T1000 (cell line): ENCODE measurements around the gene ZPBP2.
"Not testable (repeated sequence)": the region's sequence is repeated elsewhere in the genome, so short reads cannot be mapped to it uniquely, and the experiment has no call there.

ENCODE experiments used
- DNase-seq: peaks from one replicate; lab custom pipeline; 2025; ENCODE audit warnings: mixed read lengths; lab: John Stamatoyannopoulos, UW

ZPBP2 gene

DNA sequence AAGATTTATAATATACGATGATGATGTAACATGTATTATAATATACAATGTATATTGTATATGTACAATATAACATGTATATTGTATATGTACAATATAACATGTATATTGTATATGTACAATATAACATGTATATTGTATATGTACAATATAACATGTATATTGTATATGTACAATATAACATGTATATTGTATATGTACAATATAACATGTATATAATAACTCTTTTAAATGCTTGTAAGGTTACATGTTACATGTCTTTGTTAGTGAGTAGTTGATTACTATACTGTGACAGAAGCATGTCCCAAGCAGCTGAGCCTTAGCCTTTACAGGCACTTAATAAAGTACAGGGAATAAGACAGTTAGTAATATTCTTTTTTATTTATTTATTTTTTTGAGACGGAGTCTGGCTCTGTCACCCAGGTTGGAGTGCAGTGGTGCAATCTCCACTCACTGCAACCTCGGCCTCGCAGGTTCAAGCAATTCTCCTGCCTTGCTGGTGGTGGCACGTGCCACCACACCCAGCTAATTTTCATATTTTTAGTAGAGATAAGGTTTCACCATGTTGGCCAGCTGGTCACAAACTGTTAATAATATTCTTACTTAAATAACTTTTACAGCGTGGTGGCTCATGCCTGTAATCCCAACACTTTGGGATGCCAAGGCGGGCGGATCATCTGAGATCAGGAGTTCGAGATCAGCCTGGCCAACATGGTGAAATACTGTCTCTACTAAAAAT lies 11.9 kb upstream of the ZPBP2 start:
- not testable (repeated sequence) for DNase-seq

DNA sequence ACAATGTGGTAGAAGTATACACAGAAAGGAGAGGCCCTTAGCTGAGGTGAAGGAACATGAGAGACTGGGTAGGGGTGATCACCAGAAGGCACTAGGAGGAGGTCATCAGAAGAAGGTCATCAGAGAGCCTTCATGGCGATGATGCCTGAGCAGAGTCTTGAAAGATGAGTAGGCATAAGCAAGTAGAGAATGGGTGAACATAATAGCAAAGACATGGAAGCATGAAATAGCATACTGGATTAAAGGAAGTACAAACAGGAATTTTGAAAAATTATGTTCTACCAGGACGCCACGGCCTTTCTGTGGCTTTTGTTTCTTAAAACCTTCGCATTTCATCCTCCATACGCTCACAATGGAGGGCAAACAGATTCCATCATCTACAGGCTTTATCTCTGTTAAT lies 6.8 kb upstream of the ZPBP2 start:
- DNase-seq = no peak

DNA sequence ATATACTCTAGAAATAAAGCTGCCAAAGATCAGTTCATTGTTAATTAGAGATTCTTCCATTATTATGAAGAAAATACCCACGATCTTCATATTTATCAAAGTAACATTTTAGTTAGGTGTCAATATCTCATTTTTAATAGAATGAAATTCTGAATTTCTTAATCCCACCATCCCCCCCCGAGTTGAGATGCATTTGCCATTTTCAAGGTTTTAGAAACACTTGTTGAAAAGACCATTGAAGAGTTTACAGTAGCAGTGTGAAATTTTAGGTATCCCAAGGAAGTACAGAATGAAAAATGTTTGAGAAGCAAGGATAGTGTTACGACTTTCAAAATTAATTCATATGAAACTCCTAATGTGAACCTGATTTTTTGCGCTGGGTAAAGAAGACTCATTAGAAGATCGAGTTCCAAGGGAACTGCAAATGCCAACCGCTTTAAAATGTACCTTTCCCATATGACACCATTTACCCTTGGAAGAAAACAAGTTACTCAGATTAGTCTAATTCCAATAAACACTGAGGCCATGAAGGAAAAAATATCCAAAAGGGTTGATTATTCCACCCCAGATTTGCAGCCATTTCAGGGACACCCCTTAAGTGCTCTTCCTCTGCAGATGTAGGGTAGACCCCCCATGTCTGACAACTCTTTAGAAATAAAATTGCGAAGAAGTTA lies 4.6 kb upstream of the ZPBP2 start:
- DNase-seq = no peak

DNA sequence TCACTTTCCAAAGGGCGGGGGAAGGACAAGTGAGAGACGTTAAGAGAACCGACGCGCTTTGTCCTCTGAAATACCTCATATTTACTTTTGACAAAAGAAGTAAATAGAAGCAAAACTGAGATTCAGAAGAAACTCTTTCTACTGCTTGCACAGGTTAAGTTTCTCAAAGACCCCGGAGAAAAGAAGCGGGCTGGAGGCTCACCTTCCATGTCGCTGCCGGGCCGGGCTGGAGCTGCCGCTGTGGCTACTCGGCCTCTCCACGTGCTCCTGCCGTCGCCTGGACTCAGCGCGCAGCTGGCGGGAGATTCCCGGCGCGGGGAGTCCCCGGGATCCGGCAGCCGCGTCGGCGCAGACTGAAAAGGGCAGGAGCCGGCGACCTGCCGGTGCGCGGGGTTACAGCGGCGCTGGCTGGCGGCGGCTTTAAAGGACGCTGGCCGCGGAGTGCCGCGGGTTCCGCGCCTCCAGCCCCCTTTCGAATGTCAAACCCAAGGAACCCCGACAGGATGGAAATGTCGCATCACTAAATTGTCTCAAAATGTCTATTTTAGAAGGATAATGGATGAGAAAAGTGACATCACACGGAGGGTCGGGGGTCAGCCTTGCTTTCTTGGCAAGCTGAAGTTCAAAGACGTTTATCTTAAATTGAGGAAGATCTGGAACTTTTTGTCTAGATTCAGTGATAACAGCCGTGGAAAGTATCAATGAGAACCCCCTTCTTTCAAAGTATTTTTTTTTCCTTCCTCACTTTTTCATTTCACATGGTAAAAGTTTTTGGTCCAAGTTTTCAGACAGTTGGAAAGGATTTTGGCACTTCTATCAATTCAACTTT lies 3.9 kb upstream of the ZPBP2 start, which contains the start of gene IKZF3:
Gene IKZF3 (minus strand): TSS at position 395 of the 829 bp plus-strand sequence. CDS start 186 bp downstream, at position 209.
- no peak for DNase-seq

DNA sequence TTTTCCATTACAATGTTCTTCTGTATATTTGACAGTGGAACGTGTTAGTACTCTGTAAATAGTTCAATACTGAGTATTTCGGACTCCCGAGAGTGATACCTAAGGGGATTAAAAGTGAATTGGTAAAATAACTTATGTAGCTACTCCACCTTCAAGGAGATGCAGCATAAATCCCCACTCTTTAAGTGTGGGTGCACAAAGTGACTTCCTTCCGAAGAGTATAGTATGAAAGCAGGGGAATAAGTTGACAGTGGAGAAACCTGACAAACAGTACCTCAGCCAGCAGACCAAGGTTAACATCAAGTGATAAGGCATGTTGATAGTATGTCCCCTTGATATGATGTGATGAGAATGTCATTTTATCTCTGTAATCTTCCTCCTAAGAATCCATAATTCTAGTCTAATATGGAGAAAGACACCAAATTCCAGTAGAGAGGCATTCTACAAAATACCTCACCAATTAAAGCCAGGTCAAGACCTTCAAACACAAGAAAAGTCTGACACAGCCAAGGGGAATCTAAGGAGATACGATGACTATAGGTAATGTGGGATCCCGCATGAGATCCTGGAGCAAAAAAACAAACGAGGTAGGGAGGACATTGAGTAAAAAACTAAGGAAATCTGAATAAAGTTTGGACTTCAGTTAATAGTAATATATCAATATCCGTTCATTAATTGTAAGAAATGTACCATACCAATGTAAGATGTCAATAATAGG lies 1.8 kb upstream of the ZPBP2 start:
- no peak for DNase-seq

DNA sequence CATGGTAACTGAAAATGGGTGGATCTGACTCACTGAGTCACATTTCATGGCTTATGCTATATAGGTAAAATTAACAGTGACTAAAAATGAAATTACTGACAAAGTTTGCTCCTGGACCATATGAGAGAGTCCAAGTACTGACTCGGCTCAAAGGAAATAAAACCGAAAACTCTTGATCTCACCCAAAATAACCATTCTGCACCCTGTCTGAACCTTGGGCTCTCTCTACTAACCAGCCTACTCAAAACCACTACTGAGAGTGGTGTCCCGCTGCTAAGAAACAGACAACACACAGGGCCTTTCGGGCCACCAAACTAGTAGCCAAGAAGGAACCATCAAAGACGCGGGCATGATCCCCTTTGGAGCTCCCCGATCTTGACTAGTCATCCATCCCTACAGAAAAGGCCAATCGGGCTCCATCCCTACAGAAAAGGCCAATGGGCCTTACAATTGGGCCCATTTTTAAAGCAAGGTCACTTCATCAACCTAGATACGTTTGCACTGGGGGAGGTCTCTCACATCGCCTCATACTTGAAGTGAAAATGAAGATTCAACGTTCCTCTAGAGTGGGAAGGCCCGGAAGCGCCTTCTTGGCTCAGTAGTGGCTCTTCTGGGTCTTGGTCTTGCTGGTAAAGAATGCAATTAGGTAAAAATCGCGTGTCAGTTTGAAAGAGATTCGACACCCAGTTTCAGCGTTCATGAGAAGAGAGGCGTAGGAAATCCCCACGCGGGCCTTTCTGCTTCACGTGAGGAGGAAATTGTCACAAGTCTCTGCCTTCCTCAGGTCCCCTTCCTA lies 720 bp upstream of the ZPBP2 start:
- no peak for DNase-seq

DNA sequence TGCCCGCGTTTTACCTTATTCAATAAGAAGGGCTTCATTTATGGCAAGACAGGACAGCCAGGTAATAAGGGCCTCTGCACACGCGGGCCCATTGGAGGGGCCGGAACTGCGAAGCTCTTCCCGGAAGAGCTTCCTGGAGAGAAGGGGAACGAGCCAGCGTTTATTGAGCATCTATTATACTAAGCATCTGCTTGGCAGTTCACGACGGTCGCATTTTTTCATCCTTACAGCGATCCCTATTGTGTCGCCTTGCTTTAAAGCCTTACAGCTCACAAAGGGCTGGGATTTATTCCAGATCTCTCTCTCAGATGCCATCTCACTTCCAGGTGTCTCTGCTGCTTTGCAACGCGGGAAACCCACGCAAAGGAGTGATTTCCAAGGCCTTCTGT lies 546 bp downstream of the ZPBP2 start:
- DNase-seq = no peak

DNA sequence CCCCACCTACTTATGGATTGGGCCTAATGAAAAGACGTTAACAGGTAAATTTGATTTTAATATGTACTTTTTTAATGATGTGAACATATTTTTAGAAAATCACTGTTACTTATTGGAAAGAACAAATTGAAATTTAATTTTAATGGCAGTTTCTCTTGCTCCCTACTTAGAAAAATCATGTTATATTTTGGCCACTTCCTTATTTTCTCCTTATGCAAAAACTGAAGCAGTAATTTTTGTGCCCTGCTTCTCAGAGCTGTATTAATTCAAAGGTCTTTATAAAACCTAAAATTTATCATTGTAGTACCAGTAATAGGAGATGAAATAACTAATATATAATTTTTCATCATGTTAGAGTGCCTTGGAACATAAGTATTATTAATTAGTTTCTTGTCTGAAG lies 2.8 kb downstream of the ZPBP2 start:
- no peak for DNase-seq

DNA sequence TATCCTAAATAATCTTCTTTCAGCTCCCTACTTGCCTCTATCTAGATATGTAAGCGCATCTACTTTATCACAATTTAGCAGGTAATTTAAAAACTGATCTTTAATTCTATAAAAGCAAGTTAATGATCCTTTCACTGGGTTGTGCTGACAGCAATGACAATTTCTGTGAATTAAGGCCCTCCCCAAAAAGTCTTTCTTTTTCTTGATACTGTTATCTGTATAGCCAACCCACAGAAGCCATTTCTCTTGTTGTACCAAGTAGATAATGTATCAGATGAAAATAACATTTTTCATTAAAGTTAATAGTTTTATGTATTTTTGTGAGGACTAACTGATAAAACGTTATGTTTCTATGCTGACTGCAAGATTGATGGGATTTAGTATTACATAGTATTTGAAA lies 3.8 kb downstream of the ZPBP2 start:
- DNase-seq = no peak

DNA sequence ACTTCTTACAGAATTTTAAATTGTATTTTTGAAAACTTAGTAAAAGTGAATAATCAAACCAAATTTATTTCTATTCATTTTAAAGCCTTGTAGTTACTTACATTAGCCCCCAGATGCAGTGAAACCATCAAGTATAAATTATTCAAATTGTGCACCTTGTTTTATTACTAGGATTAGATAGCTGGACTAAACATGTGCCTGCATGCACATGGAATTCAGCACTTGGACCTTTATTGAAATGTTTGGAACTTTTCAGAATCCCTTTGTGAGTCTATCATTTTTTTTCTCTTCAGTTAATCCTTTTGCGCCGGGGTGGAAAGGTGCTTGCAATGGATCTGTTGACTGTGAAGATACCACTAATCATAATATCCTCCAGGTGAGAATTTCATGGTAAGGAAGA lies 4.7 kb downstream of the ZPBP2 start:
- DNase-seq = no peak

DNA sequence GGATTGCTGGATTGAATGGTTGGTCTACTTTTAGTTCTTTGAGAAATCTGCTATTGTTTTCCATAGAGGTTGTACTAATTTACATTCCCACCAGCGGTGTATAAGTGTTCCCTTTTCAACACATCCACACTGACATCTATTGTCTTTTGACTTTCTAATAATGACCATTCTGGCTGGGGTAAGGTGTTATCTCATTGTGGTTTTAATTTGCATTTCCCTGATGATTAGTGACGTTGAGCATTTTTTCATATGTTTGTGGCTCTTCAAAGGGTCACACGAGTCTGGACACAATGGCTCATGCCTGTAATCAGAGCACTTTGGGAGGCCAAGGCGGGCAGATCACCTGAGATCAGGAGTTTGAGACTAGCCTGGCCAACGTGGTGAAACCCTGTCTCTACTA lies 18.1 kb downstream of the ZPBP2 start:
- not testable (repeated sequence) for DNase-seq

DNA sequence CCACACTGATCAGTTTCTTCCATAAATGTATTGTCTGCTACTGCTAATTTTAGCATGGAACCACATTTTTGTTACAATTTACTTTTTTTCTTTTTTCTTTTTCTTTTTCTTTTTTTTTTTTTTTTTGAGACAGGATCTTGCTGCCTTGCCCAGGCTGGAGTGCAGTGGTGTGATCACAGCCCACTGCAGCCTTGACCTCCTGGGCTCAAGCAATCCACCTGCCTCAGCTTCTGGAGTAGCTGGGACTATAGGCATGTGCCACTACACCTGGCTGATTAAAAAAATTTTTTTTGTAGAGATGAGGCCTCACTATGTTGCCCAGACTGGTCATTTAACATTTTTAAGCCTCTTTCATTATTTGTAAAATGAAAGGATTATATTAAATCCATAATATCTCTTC lies 19.1 kb downstream of the ZPBP2 start:
- no peak for DNase-seq

DNA sequence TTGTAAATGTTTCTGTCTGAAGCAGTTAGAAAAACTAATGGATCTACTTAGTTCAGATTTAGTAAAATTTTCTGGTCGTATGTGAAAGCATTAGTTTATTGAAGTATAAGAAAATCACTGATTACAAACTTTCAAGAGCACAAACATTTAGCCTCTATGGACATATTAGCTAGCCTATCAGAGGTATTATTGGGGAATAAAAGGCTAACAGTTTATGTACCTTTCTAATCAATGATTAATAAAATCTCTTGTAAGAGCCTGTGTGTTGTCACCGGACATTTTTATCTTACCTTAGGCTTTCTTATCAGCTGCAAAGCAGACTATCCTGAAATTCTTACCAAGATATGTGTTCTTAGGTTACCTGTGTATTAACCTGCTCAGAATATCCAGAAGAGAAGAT lies 21.2 kb downstream of the ZPBP2 start:
- DNase-seq = no peak

DNA sequence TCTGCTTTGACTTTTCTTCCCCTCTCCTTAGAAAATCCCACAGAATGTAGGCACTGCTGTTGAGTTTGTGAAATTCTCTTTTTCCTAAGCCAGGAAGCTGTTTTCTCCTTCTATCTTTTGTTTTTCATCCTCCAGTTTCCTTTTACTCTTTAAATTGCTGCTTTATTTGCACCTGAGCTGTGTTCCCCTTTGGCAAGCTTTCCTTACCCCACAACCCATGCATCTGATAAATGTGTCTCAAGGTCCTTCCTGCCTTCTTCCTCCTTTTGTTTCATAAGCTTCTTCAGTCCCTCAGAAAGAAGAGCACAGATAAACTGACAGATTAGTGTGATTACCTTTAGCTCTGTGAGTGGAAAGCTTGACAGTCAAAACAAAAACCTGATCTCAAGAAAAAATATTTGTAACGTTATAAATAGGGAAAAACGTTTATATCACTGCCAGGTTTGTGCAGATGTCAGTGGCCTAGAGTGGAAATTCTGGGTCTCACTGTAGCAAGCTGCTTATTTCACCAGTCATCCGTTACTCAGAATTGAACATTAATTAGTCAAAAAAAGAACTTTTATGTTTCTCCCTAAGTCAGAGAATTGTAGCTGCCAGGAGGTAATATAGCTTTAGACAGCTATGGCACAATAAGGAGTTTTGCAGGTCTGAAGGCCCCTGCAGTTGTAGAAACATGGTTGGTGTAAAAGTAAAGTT lies 26.8 kb downstream of the ZPBP2 start:
- DNase-seq = no peak

DNA sequence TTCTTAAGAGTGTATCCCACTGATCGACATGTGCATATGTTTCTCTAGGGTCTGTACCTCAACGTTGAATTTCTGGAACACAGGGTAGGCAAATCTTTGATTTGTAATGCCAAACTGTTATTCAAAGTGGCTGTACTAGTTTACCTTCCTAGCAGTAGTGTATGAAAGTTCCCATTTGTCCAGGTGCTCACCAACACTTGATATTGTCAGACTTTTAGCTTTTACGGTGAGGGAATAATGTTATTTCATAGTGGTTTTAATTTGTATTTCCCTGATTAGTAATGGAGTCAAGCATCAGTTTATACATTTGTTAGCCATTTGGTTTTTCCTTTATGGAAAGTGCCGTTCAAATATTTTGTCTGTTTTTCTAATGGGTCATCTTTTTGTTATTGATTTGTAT lies 30.1 kb downstream of the ZPBP2 start:
- DNase-seq = no peak

DNA sequence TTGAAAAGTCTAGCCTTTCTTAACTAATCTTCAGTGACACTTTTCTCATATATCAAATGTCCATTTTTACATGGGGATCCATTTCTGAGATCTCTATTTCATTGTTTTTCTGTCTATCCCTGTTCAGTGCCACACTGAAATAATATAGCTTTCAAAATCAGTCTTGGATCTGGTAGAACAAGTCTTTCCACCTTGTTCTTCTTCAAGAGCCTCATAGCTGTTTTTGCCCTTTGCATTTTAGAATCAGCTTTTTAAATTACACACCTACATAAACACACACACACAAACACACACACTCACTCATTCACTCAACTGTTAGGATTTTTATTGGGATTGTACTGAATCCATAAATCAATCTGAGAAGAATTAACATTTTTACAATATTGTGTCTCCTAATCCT lies 31.2 kb downstream of the ZPBP2 start:
- no peak for DNase-seq

DNA sequence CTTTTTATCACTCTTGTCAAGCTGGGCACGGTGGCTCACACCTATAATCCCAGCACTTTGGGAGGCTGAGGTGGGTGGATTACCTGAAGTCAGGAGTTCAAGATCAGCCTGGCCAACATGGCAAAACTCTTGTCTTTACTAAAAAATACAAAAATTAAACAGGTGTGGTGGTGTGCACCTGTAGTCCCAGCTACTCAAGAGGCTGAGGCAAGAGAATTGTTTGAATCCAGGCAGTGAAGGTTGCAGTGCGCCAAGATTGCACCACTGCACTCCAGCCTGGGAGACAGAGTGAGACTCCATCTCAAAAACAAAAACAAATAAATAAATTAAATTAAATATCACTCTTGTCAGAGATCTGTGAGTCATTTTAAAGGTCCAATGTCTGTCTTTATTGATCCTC lies 34.0 kb downstream of the ZPBP2 start:
- DNase-seq = not testable (repeated sequence)

DNA sequence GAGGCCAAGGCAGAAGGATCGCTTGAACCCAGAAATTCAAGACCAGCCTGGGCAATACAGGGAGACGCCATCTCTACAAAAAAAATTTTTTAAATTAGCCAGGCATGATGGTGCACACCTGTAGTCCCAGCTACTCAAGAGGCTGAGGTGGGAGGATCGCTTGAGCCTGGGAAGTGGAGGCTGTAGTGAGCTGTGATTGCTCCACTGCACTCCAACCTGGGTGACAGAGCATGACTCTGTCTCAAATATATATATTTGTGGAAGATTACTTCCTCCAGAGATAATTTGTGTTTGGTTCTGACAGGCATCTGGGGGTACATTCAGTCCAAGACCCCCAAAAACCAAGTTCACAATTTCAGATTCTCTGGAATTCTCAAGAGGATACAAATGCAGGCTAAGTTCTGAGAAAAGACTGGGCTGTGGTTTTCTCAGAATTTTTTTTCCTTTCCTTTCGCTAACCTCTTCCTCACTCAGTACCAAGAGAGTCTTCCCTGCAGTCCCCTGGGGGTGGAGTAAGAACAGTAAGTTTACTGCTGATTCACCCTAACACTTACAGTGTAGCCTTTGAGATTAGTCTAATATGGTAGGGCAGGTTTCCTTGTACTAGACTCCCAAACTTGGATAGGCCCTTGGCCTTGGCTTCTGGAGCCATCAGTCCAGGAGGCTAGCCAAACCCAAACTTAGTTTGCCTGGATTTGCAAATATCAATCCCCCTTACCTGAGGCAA lies 35.3 kb downstream of the ZPBP2 start:
- no peak for DNase-seq

DNA sequence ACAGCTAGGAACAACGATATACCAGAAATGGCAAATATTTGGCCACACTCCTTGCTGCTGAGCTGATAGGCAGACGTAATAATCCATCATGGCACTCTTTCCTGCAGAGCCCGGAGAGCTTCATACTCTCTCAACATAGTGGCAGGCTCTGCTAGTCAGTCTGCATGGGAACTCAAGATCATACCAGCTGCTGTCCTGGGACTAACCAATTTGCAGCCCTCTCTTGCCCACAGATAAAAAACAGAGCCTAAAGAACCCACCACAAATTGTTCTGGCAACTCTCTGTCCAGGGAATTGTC lies 36.9 kb downstream of the ZPBP2 start:
- no peak for DNase-seq

DNA sequence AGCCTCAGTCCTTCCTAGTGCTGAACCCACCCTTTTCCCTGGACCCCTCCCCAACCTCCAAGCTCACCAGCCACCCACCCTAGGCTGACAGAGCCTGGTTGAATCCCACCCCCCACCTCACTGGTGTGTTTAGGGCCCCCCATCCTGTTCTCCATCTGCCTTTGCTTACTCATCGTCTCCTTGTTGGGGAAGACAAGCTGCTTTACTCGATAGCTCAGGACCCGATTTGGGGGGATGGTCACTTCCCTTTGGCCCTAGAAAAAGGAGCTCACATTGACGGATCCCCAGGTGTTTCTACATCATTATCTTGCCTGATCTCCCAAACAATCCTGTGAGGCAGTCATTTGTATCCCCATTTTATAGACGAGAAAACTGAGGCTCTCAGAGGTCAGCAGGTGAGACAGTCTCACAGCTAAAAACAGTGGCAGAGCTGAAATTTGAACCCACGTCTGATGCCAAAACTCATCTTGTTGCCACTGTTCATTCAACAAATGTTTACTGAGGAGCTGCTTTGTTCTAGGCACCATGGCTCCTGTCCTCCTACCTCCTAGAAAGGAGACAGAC lies 40.9 kb downstream of the ZPBP2 start:
- no peak for DNase-seq
